ENCODE measurements around the gene PSRC1.
"Not testable (repeated sequence)": the region's sequence is repeated elsewhere in the genome, so short reads cannot be mapped to it uniquely, and the experiment has no call there.

PSRC1 gene

GRCh38 chr1:109293026-109293425 lies 10.1 kb upstream of the PSRC1 start:
- POLR2A ChIA-PET = interaction anchor here (1.1 kb wide), 1 partner anchor 10 kb away, joined by 5 read pairs; the partner anchor contains the start of gene PSRC1
- CTCF ChIA-PET = interaction anchor here (0.7 kb wide), 1 partner anchor 102 kb away, joined by 3 read pairs; no protein-coding TSS in a partner anchor
- TF ChIP-seq BHLHE40 (IDR thresholded peaks at IDR 0.05; ENCODE audit: borderline replicate concordance) (no peak), ELF4 (IDR thresholded peaks at IDR 0.05) (no peak), ARNT (IDR thresholded peaks at IDR 0.05) (no peak), SP1 (IDR thresholded peaks at IDR 0.05) (no peak), FOXM1 (IDR thresholded peaks at IDR 0.05; ENCODE audit: borderline replicate concordance) (no peak), CTBP1 (IDR thresholded peaks at IDR 0.05; ENCODE audit: borderline replicate concordance) (no peak), FOXK2 (IDR thresholded peaks at IDR 0.05) (no peak), HDGF (IDR thresholded peaks at IDR 0.05; ENCODE audit: borderline replicate concordance) (no peak), TARDBP (IDR thresholded peaks at IDR 0.05) (no peak), ZNF384 (IDR thresholded peaks at IDR 0.05) (no peak), SUZ12 (IDR thresholded peaks at IDR 0.05) (no peak), LEF1 (IDR thresholded peaks at IDR 0.05; ENCODE audit: borderline replicate concordance) (no peak)
- TF ChIP-seq, protein P1, sequence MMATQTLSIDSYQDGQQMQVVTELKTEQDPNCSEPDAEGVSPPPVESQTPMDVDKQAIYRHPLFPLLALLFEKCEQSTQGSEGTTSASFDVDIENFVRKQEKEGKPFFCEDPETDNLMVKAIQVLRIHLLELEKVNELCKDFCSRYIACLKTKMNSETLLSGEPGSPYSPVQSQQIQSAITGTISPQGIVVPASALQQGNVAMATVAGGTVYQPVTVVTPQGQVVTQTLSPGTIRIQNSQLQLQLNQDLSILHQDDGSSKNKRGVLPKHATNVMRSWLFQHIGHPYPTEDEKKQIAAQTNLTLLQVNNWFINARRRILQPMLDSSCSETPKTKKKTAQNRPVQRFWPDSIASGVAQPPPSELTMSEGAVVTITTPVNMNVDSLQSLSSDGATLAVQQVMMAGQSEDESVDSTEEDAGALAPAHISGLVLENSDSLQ (IDR thresholded peaks at IDR 0.05) = no peak
- DNase-seq (ENCODE audit: extremely low spot score) = no peak

GRCh38 chr1:109292364-109292763 lies 9.4 kb upstream of the PSRC1 start:
- no peak for DNase-seq (ENCODE audit: extremely low spot score)
- TF ChIP-seq LEF1 (IDR thresholded peaks at IDR 0.05; ENCODE audit: borderline replicate concordance) (no peak), ELF4 (IDR thresholded peaks at IDR 0.05) (no peak), ZNF384 (IDR thresholded peaks at IDR 0.05) (no peak), TARDBP (IDR thresholded peaks at IDR 0.05) (no peak), NFRKB (IDR thresholded peaks at IDR 0.05) (no peak), FOXM1 (IDR thresholded peaks at IDR 0.05; ENCODE audit: borderline replicate concordance) (no peak), FOXK2 (IDR thresholded peaks at IDR 0.05) (no peak), FOXA1 (IDR thresholded peaks at IDR 0.05) (no peak), SUZ12 (IDR thresholded peaks at IDR 0.05) (no peak), CTBP1 (IDR thresholded peaks at IDR 0.05; ENCODE audit: borderline replicate concordance) (no peak), BHLHE40 (IDR thresholded peaks at IDR 0.05; ENCODE audit: borderline replicate concordance) (no peak)
- POLR2A ChIA-PET = interaction anchor here (1.1 kb wide), 1 partner anchor 9 kb away, joined by 5 read pairs; the partner anchor contains the start of gene PSRC1
- CTCF ChIA-PET = interaction anchor here (0.7 kb wide), 1 partner anchor 101 kb away, joined by 3 read pairs; no protein-coding TSS in a partner anchor

DNA sequence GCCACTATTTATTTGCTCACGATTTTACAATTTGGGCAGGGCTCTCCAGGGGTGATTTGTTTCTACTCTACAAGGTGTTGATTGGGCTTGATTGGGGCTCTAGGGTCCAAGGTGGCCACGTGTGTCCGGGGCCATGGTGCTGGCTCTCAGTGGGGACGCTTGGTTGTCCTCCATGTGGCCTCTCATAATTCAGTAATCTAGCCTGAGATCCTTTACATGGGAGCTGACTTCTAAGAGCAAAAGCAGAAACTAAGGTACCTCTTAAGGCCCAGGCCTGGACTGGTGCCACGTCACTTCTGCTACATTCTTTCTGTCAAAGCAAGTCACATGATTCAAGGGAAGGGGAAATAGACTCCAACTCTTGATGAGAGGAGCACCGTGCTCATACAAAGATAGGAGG lies 8.1 kb upstream of the PSRC1 start:
- CTCF ChIA-PET = no interaction called here
- no peak for TF ChIP-seq FOXK2 (IDR thresholded peaks at IDR 0.05)
- TF ChIP-seq ELF4 (IDR thresholded peaks at IDR 0.05) = no peak
- no peak for TF ChIP-seq LEF1 (IDR thresholded peaks at IDR 0.05; ENCODE audit: borderline replicate concordance)
- no peak for TF ChIP-seq CTBP1 (IDR thresholded peaks at IDR 0.05; ENCODE audit: borderline replicate concordance)
- no peak for TF ChIP-seq L3MBTL2 (conservative IDR thresholded peaks at IDR 0.05)
- TF ChIP-seq, protein P1 (IDR thresholded peaks at IDR 0.05) = no peak
- no peak for TF ChIP-seq SUZ12 (IDR thresholded peaks at IDR 0.05)
- TF ChIP-seq ARNT (IDR thresholded peaks at IDR 0.05) = no peak
- no peak for TF ChIP-seq TARDBP (IDR thresholded peaks at IDR 0.05)
- no peak for TF ChIP-seq SP1 (IDR thresholded peaks at IDR 0.05)
- no peak for TF ChIP-seq BHLHE40 (IDR thresholded peaks at IDR 0.05; ENCODE audit: borderline replicate concordance)
- no peak for TF ChIP-seq ZNF384 (IDR thresholded peaks at IDR 0.05)
- no peak for TF ChIP-seq FOXA1 (IDR thresholded peaks at IDR 0.05)
- no peak for TF ChIP-seq NFRKB (IDR thresholded peaks at IDR 0.05)
- no peak for TF ChIP-seq HDGF (IDR thresholded peaks at IDR 0.05; ENCODE audit: borderline replicate concordance)
- no peak for TF ChIP-seq FOXM1 (IDR thresholded peaks at IDR 0.05; ENCODE audit: borderline replicate concordance)
- DNase-seq (ENCODE audit: extremely low spot score) = no peak
- POLR2A ChIA-PET = interaction anchor here (1.0 kb wide), 1 partner anchor 14 kb away, joined by 3 read pairs; no protein-coding TSS in a partner anchor

DNA sequence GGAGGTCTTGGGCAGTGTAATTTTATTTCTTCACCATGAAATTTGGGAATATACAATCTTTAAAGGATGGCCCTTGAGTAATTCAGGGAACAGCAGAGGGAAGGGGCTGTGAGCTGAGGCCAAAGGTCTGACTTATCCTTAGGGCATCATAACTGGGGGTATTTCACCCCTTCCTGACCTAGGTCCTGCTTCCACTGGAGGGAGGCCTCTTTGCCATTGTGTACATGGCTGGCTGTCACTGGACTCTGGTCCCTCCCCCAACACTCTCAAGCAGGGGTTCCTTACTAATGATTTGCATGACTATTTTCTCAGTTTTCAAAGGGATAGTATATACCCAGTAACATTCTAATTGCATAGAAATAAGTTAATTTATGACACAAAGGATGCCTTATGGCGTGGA lies 7.2 kb upstream of the PSRC1 start:
- TF ChIP-seq LEF1 (IDR thresholded peaks at IDR 0.05; ENCODE audit: borderline replicate concordance) = no peak
- no peak for TF ChIP-seq ARNT (IDR thresholded peaks at IDR 0.05)
- no peak for TF ChIP-seq BHLHE40 (IDR thresholded peaks at IDR 0.05; ENCODE audit: borderline replicate concordance)
- TF ChIP-seq L3MBTL2 (conservative IDR thresholded peaks at IDR 0.05) = no peak
- no peak for TF ChIP-seq SUZ12 (IDR thresholded peaks at IDR 0.05)
- no peak for TF ChIP-seq FOXK2 (IDR thresholded peaks at IDR 0.05)
- TF ChIP-seq HDGF (IDR thresholded peaks at IDR 0.05; ENCODE audit: borderline replicate concordance) = no peak
- TF ChIP-seq FOXM1 (IDR thresholded peaks at IDR 0.05; ENCODE audit: borderline replicate concordance) = no peak
- no peak for TF ChIP-seq TARDBP (IDR thresholded peaks at IDR 0.05)
- TF ChIP-seq FOXA1 (IDR thresholded peaks at IDR 0.05) = no peak
- no peak for TF ChIP-seq ELF4 (IDR thresholded peaks at IDR 0.05)
- TF ChIP-seq SP1 (IDR thresholded peaks at IDR 0.05) = no peak
- no peak for TF ChIP-seq NFRKB (IDR thresholded peaks at IDR 0.05)
- TF ChIP-seq, protein P1 (IDR thresholded peaks at IDR 0.05) = no peak
- TF ChIP-seq ZNF384 (IDR thresholded peaks at IDR 0.05) = no peak
- ChIA-PET CTCF (no interaction called here), POLR2A (interaction anchor here (1.0 kb wide), 1 partner anchor 15 kb away, joined by 3 read pairs; no protein-coding TSS in a partner anchor)
- DNase-seq (ENCODE audit: extremely low spot score) = no peak

GRCh38 chr1:109286762-109287161 lies 3.8 kb upstream of the PSRC1 start:
- POLR2A ChIA-PET; DNase-seq (ENCODE audit: extremely low spot score); CTCF ChIA-PET: not testable (repeated sequence)

Measured in HEK293T (cell line).